Natural killer cell (primary cell): ENCODE data around the gene NPIPB8. TPM values are rescaled to one million over a fixed set of nuclear protein-coding genes. Genes with fewer than 3 reads are reported as not detected.
"Not testable (repeated sequence)": the region's sequence is repeated elsewhere in the genome, so short reads cannot be mapped to it uniquely, and the experiment has no call there.

Experiments
- ATAC-seq, 3 donors: fragments of 150-1000 bp in 2 of 3; fragments of 200-7000 bp in 1 of 3; cut with Tn5 transposase; 1 replicate in 1 of 3; 2 replicates in 2 of 3; pipeline ENCODE4 v1.10.0; 2021; ENCODE audit warnings: mild to moderate bottlenecking in 2 of 3, moderate library complexity in 2 of 3
- DNase-seq, 2 donors: peaks; one replicate each; pipeline versions ENCODE4 v3.0.0 to v3.0.0-alpha.2; 2013 to 2021; ENCODE audit warnings: mixed read lengths in 1 of 2
- H3K27ac ChIP-seq: one replicate; pipeline ENCODE4 v1.5.1; 2013; ENCODE audit warnings: mild to moderate bottlenecking, low read length
- H3K27me3 ChIP-seq: one replicate; pipeline ENCODE4 v1.6.1; 2013; ENCODE audit warnings: low read length; ENCODE audit not compliant: control insufficient read depth, insufficient read depth
- H3K36me3 ChIP-seq: one replicate; pipeline ENCODE4 v1.6.1; 2013; ENCODE audit warnings: low read length; ENCODE audit not compliant: control insufficient read depth, insufficient read depth
- H3K4me1 ChIP-seq: one replicate; pipeline ENCODE4 v1.6.1; 2013; ENCODE audit warnings: low read length; ENCODE audit not compliant: control insufficient read depth, insufficient read depth
- H3K4me3 ChIP-seq: one replicate; pipeline ENCODE4 v1.5.1; 2013; ENCODE audit warnings: low read length
- H3K9me3 ChIP-seq: one replicate; pipeline ENCODE4 v1.6.1; 2013; ENCODE audit warnings: low read length; ENCODE audit not compliant: control insufficient read depth, insufficient read depth
- H3K27ac Mint-ChIP-seq, 2 donors: one replicate each; pipeline ENCODE4 v1.8.0; 2022; ENCODE audit warnings: mild to moderate bottlenecking in 2 of 2, mixed read lengths in 2 of 2, moderate library complexity in 1 of 2
- H3K27me3 Mint-ChIP-seq, 2 donors: one replicate each; pipeline ENCODE4 v1.8.0; 2022; ENCODE audit warnings: low read depth in 2 of 2, mixed read lengths in 2 of 2
- H3K36me3 Mint-ChIP-seq: one replicate; pipeline ENCODE4 v1.8.0; 2022; ENCODE audit warnings: mixed read lengths
- H3K4me1 Mint-ChIP-seq, 2 donors: one replicate each; pipeline ENCODE4 v1.8.0; 2022; ENCODE audit warnings: mixed read lengths in 2 of 2
- H3K4me3 Mint-ChIP-seq: one replicate; pipeline ENCODE4 v1.8.0; 2022; ENCODE audit warnings: mild to moderate bottlenecking, moderate library complexity, mixed read lengths
- H3K9me3 Mint-ChIP-seq, 2 donors: one replicate each; pipeline ENCODE4 v1.8.0; 2022; ENCODE audit warnings: mixed read lengths in 2 of 2
- WGBS: methylation state at CpG from one replicate; pipeline ENCODE4 v1.1.7; 2013; ENCODE audit warnings: missing lambda C conversion rate; ENCODE audit not compliant: insufficient coverage; 5-methylcytosine and 5-hydroxymethylcytosine counted together
- intact Hi-C: fragments of 100-400 bp; cut with micrococcal nuclease; formaldehyde crosslinking; loops from one replicate; pipeline ENCODE4 v1.14.2; 2022
- total RNA-seq, 4 donors: library from RNA; stranded (reverse); fragments of 120-200 nt in 1 of 4; gene quantifications; one replicate each; pipeline versions ENCODE4 v1.2.3 to v1.2.4, GENCODE V29; 2013 to 2022
- TF ChIP-seq, protein P1 (sequence below): fragments of 200-600 bp; IDR thresholded peaks from one replicate; pipeline ENCODE4 v1.8.0; 2022; ENCODE audit warnings: antibody characterized with exemption

NPIPB8 gene
- total RNA-seq, 3 donors from 2014 or later (not counting 1 experiment from before 2014, with no cell fraction given), result 0.19 to 3.7 TPM; not detected in 1

DNA sequence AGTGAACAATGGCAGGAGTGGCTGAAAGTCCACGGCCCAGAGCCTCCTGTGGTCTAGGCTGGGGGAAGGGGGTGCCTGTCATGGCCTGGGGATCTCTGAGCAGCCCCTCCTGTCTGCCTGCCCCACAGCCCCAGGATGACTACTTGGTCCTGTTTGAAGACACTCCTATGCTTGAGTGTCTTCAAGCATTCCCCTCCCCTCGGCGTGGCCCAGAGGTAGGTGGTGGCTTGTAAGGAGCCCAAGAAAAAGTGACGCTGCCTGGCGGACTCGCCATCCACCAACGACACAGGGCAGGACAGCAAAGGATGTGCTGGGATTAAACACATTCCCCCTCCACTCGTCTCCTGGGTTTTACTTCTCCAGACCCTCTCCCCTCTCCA is 33.7 kb upstream of the NPIPB8 start:
- Histone ChIP-seq H3K36me3 (no peaks in the 10 kb centered on the region), H3K4me3 (no peak overlapping the region), H3K27me3 (no peaks in the 10 kb centered on the region), H3K4me1 (no peaks in the 10 kb centered on the region), H3K27ac (no peak overlapping the region), H3K9me3 (no peaks in the 10 kb centered on the region)
- Mint-ChIP-seq H3K36me3 (no peaks in the 10 kb centered on the region), H3K27me3 (no peaks in the 10 kb centered on the region), H3K27ac (peak overlapping the region in 1 of 2 donors; percentile 42), H3K4me1 (peaks cover 1 to 3% of the 10 kb centered on the region in 2 donors), H3K4me3 (no peak overlapping the region), H3K9me3 (no peaks in the 10 kb centered on the region)
- intact Hi-C loops, result no loop called here
- DNase-seq (no peak), ATAC-seq (no peak)
- WGBS, result 93% methylated on average over 6 of the region's 8 CpGs
- TF ChIP-seq, protein P1, sequence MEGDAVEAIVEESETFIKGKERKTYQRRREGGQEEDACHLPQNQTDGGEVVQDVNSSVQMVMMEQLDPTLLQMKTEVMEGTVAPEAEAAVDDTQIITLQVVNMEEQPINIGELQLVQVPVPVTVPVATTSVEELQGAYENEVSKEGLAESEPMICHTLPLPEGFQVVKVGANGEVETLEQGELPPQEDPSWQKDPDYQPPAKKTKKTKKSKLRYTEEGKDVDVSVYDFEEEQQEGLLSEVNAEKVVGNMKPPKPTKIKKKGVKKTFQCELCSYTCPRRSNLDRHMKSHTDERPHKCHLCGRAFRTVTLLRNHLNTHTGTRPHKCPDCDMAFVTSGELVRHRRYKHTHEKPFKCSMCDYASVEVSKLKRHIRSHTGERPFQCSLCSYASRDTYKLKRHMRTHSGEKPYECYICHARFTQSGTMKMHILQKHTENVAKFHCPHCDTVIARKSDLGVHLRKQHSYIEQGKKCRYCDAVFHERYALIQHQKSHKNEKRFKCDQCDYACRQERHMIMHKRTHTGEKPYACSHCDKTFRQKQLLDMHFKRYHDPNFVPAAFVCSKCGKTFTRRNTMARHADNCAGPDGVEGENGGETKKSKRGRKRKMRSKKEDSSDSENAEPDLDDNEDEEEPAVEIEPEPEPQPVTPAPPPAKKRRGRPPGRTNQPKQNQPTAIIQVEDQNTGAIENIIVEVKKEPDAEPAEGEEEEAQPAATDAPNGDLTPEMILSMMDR, result no peak

DNA sequence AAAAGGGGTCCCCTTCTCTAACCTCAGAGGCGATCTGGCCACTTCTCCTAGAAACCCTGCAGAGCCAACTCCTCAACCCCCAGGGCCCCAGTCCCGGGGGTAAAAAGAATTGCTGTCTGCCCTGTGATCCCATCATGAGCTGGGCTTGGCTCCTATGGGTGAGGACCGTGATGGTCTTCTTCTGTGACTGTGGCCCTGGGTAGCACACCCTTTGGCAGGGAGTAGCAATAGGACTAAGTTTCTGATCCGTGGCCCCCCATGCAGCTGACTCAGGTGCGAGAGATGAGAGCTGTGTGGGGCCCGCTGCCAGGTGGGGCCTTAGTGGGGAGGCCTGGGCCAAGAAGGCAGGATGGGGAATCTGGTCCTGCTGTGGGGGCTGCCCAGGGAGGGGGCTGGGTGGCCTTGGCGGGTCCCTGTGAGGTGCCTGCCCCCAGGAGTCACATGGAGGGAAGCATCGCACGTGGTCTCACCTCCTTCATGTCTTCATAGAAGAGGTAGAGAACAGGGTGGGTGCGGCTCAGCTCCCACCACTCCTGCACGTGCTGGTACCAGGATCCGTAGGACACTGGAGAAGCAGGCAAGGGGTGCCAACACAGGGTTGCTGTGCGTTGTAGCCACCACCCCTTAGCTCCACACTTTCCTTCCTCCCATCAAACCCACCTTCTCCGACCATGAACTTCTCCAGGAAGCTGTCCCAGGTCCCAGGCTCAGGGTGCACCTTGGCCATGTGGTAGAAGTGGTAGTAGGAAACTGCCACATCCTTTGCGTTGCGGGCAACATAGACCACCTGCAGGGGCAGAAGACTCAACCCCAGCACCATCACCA is 31.4 kb upstream of the NPIPB8 start:
- H3K27ac Mint-ChIP-seq, result no peak overlapping the region
- peaks cover 14% of the 10 kb centered on the region for H3K4me1 ChIP-seq
- H3K4me3 Mint-ChIP-seq, result no peak overlapping the region
- no peaks in the 10 kb centered on the region for H3K27me3 ChIP-seq
- no peaks in the 10 kb centered on the region for H3K36me3 Mint-ChIP-seq
- TF ChIP-seq, protein P1, result no peak
- H3K27ac ChIP-seq, result no peak overlapping the region
- 78% methylated on average over 11 of the region's 16 CpGs for WGBS
- H3K27me3 Mint-ChIP-seq, result no peaks in the 10 kb centered on the region
- DNase-seq (no peak), ATAC-seq (no peak)
- H3K4me3 ChIP-seq, result no peak overlapping the region
- no peaks in the 10 kb centered on the region for H3K9me3 ChIP-seq
- H3K36me3 ChIP-seq, result no peaks in the 10 kb centered on the region
- no peaks in the 10 kb centered on the region for H3K9me3 Mint-ChIP-seq
- intact Hi-C loops, result no loop called here
- H3K4me1 Mint-ChIP-seq, result peaks cover 14 to 24% of the 10 kb centered on the region in 2 donors

DNA sequence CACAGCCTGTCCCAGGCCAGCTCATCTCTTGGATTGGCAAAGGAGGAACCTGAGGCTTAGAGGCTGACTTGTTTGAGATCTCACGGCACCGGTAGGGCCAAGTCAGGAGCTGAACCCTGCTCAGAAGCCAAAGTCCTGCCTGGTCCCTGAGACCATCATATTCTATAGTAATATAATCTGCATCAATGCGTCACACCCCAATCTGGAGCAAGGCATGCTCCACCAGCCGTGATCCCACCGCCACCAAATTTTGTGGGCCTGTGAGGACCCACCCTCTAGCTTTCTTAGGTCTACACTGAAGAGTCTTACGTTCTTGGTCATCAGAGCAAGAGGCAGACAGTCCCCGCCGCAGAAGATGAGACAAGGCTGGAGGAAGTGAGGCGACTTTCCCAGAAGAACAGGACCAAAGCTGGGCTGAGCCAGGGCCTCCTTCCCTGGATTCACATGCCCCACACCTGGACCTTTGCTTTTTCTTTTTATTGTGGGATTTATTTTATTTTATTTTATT is 30.7 kb upstream of the NPIPB8 start:
- intact Hi-C loops, result no loop called here
- TF ChIP-seq, protein P1, result no peak
- Histone ChIP-seq H3K9me3 (no peaks in the 10 kb centered on the region), H3K4me3 (no peak overlapping the region), H3K36me3 (no peaks in the 10 kb centered on the region), H3K27ac (no peak overlapping the region), H3K4me1 (peaks cover 14% of the 10 kb centered on the region), H3K27me3 (no peaks in the 10 kb centered on the region)
- H3K4me1 Mint-ChIP-seq, result peaks cover 14 to 24% of the 10 kb centered on the region in 2 donors
- no peaks in the 10 kb centered on the region for H3K27me3 Mint-ChIP-seq
- ATAC-seq, result no peak
- no peaks in the 10 kb centered on the region for H3K9me3 Mint-ChIP-seq
- no peak for DNase-seq
- H3K27ac Mint-ChIP-seq, result no peak overlapping the region
- H3K4me3 Mint-ChIP-seq, result no peak overlapping the region
- WGBS, result 94% methylated on average over 9 of the region's 9 CpGs
- no peaks in the 10 kb centered on the region for H3K36me3 Mint-ChIP-seq

DNA sequence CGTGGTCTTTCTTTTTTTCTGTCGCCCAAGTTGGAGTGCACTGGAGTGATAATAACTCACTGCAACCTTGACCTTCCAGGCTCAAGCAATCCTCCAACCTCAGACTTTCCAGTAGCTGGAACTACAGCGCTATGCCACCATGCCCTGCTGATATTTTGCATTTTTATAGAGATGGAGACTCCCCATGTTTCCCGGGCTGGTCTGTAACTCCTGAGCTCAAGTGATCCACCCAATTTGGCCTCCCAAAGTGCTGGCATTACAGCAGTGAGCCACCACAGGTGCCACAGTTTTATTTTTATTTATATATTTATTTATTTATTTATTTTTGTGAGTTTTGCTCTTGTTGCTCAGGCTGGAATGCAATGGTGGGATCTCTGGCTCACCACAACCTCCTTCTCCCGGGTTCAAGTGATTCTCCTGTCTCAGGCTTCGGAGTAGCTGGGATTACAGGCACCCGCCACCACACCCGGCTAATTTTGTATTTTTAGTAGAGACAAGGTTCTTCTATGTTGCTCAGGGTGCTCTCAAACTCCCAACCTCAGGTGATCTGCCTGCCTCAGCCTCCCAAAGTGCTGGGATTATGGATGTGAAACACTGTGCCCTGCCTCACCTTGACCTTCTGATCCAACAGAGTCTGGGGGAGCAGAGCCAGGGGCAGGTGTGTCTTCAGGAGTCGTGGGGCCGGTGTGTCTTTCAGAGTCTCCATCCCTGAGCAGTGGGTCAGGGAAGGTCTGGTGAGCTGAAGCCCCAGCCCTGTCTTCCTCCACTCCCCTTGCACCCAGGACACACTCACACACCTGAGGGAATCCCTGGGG is 30.0 kb upstream of the NPIPB8 start:
- H3K27ac ChIP-seq, DNase-seq, ATAC-seq, H3K27me3 ChIP-seq, H3K4me3 ChIP-seq, H3K27me3 Mint-ChIP-seq, H3K9me3 Mint-ChIP-seq, intact Hi-C loops, H3K4me3 Mint-ChIP-seq, H3K36me3 ChIP-seq, H3K9me3 ChIP-seq, H3K36me3 Mint-ChIP-seq: not testable (repeated sequence)
- Mint-ChIP-seq H3K27ac (peak overlapping the region in 1 of 2 donors; percentile 33), H3K4me1 (peaks cover 14 to 24% of the 10 kb centered on the region in 2 donors)
- 95% methylated on average over 8 of the region's 10 CpGs for WGBS
- H3K4me1 ChIP-seq, result peaks cover 14% of the 10 kb centered on the region

DNA sequence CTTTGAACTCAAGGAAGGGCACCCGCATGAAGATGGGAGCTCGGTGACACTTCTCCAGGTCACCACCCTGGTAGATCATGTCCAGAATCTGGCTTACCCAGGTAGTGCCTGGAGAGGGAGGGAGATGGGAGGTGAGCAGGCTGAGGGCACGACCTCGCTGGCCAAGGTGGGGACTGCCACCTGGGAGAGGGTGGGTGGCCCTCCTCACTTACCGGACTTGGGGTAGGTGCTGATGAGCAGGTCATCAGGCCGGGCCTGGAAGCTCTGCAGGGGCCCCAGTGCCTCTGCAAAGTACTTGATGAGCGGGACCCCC is 29.4 kb upstream of the NPIPB8 start:
- H3K27me3 Mint-ChIP-seq, H3K27me3 ChIP-seq, intact Hi-C loops, H3K9me3 ChIP-seq, H3K36me3 ChIP-seq, H3K4me3 Mint-ChIP-seq, H3K4me3 ChIP-seq, H3K36me3 Mint-ChIP-seq, ATAC-seq, H3K27ac ChIP-seq, H3K9me3 Mint-ChIP-seq, DNase-seq: not testable (repeated sequence)
- H3K27ac Mint-ChIP-seq, result peak overlapping the region in 1 of 2 donors; percentile 33
- H3K4me1 Mint-ChIP-seq, result peaks cover 14 to 24% of the 10 kb centered on the region in 2 donors
- 83% methylated on average over 2 of the region's 7 CpGs for WGBS
- peaks cover 14% of the 10 kb centered on the region for H3K4me1 ChIP-seq
